Smooth muscle cell of the coronary artery (primary cell): ENCODE results near the gene SERPINF2. TPM values are rescaled to one million over a fixed set of nuclear protein-coding genes. Genes with fewer than 3 reads are reported as not detected.

Experiments
- total RNA-seq: library from RNA; depleted of rRNA; stranded (reverse); fragments of >200 nt; gene quantifications from 2 replicates; pipeline ENCODE4 v1.2.3, GENCODE V29; 2014; ENCODE audit warnings: low replicate concordance

Gene SERPINF2
- total RNA-seq = not detected in 2 replicates

GRCh38 chr17:1742371-1743087, at the start of gene SERPINF2:
TSS of gene SERPINF2 (plus strand) at chr17:1742871. CDS start at chr17:1744996, 2,125 bp downstream.

GRCh38 chr17:1709971-1710806, 32.5 kb upstream of the SERPINF2 start, which contains the start of gene TLCD2:
TSS of gene TLCD2 (minus strand) at chr17:1710377. CDS start at chr17:1710242, 135 bp downstream.

GRCh38 chr17:1724351-1724868, 18.3 kb upstream of the SERPINF2 start, which contains the start of gene WDR81:
TSS of gene WDR81 (plus strand) at chr17:1724704. CDS start at chr17:1724960, 256 bp downstream.

Other genes starting within 250 kb of the SERPINF2 start
- 29.7 and 31.1 TPM in 2 replicates for gene INPP5K, start 226.3 kb upstream of the SERPINF2 start, total RNA-seq
- gene PITPNA, start 180.1 kb upstream of the SERPINF2 start, total RNA-seq = 14.6 and 23.2 TPM in 2 replicates
- gene SLC43A2, start 114.0 kb upstream of the SERPINF2 start, total RNA-seq = 7.8 and 16.5 TPM in 2 replicates
- 0.23 and 0.94 TPM in 2 replicates for gene SCARF1, start 97.1 kb upstream of the SERPINF2 start, total RNA-seq
- gene RILP, start 93.0 kb upstream of the SERPINF2 start, total RNA-seq = 6.2 and 6.8 TPM in 2 replicates
- gene PRPF8, start 58.0 kb upstream of the SERPINF2 start, total RNA-seq = 69.7 and 82.7 TPM in 2 replicates
- gene TLCD2, start 32.5 kb upstream of the SERPINF2 start, total RNA-seq = 1.8 and 4.3 TPM in 2 replicates
- 13.6 and 47.5 TPM in 2 replicates for gene WDR81, start 18.2 kb upstream of the SERPINF2 start, total RNA-seq
- gene SERPINF1, start 19.2 kb downstream of the SERPINF2 start, total RNA-seq = 25.3 and 562 TPM in 2 replicates
- 5.9 and 7.6 TPM in 2 replicates for gene SMYD4, start 87.0 kb downstream of the SERPINF2 start, total RNA-seq
- gene RPA1, start 87.1 kb downstream of the SERPINF2 start, total RNA-seq = 36.0 and 55.3 TPM in 2 replicates